IMR-90 (cell line): Measurements from ENCODE around the gene MICAL3. TPM values are rescaled to one million over a fixed set of nuclear protein-coding genes. Genes with fewer than 3 reads are reported as not detected.

Experiments used
- ATAC-seq: fragments of 200-7000 bp; cut with Tn5 transposase; 2 replicates; pipeline ENCODE4 v1.9.1; 2020; ENCODE audit warnings: low read depth, mild to moderate bottlenecking, moderate library complexity
- BruUV-seq: library from RNA; stranded (reverse); fragments of 400-500 nt; replicated peaks from 2 replicates; lab custom pipeline; 2021; lab: Mats Ljungman, UMichigan
- CTCF ChIA-PET: fragments of 300-600 bp; formaldehyde crosslinking; extraction: SDS; loops from one replicate; lab custom pipeline; 2021; ENCODE audit warnings: antibody characterized with exemption; lab: Yijun Ruan, JAX
- POLR2A ChIA-PET: fragments of 300-600 bp; sonication (Branson Sonifier 250); formaldehyde crosslinking; loops from one replicate; lab custom pipeline; 2022; ENCODE audit warnings: antibody characterized with exemption; ENCODE audit not compliant: unreplicated experiment; lab: Charles Lee
- DNase-seq: peaks from one replicate; pipeline ENCODE4 v3.0.0; 2013
- H2AFZ ChIP-seq: replicated peaks from 2 replicates; pipeline ENCODE3; 2013; ENCODE audit warnings: low read length, mild to moderate bottlenecking; ENCODE audit not compliant: poor library complexity
- H2AK5ac ChIP-seq: 2 replicates; pipeline ENCODE4 v1.6.1; 2013; ENCODE audit warnings: low read depth, low read length, inconsistent platforms
- H2AK9ac ChIP-seq: replicated peaks from 2 replicates; pipeline ENCODE3; 2013; ENCODE audit warnings: mild to moderate bottlenecking, low read depth, low read length, moderate library complexity; ENCODE audit not compliant: poor library complexity
- H2BK120ac ChIP-seq: 2 replicates; pipeline ENCODE4 v1.6.1; 2013; ENCODE audit warnings: low read depth, low read length, inconsistent platforms
- H2BK15ac ChIP-seq: 3 replicates; pipeline ENCODE4 v1.6.1; 2013; ENCODE audit warnings: low read depth, low read length, inconsistent platforms
- H2BK20ac ChIP-seq: 2 replicates; pipeline ENCODE4 v1.6.1; 2013; ENCODE audit warnings: low read depth, mild to moderate bottlenecking, inconsistent platforms, low read length, moderate library complexity
- H2BK5ac ChIP-seq: 2 replicates; pipeline ENCODE4 v1.6.1; 2013; ENCODE audit warnings: mild to moderate bottlenecking, low read depth, low read length, inconsistent platforms; ENCODE audit not compliant: poor library complexity, severe bottlenecking
- H3K14ac ChIP-seq: replicated peaks from 2 replicates; pipeline ENCODE4 v1.6.1; 2013; ENCODE audit warnings: low read depth, low read length, inconsistent platforms
- H3K18ac ChIP-seq: 2 replicates; pipeline ENCODE4 v1.6.1; 2013; ENCODE audit warnings: low read depth, low read length, control low read depth
- H3K23ac ChIP-seq: 2 replicates; pipeline ENCODE4 v1.6.1; 2013; ENCODE audit warnings: low read depth, low read length, inconsistent platforms
- H3K27ac ChIP-seq: 2 replicates; pipeline ENCODE4 v1.5.1; 2013; ENCODE audit warnings: mild to moderate bottlenecking, control low read depth, low read length; ENCODE audit not compliant: insufficient read depth
- H3K27me3 ChIP-seq: 2 replicates; pipeline ENCODE4 v1.6.1; 2013; ENCODE audit warnings: low read length; ENCODE audit not compliant: control insufficient read depth, insufficient read depth
- H3K36me3 ChIP-seq: 2 replicates; pipeline ENCODE4 v1.6.1; 2013; ENCODE audit warnings: low read length, mixed read lengths; ENCODE audit not compliant: control insufficient read depth, insufficient read depth
- H3K4ac ChIP-seq: 2 replicates; pipeline ENCODE4 v1.6.1; 2013; ENCODE audit warnings: low read depth, low read length, inconsistent platforms
- H3K4me1 ChIP-seq: 2 replicates; pipeline ENCODE4 v1.6.1; 2013; ENCODE audit warnings: low read length, mixed read lengths; ENCODE audit not compliant: control insufficient read depth, insufficient read depth
- H3K4me2 ChIP-seq: 2 replicates; pipeline ENCODE4 v1.6.1; 2013; ENCODE audit warnings: low read depth, mild to moderate bottlenecking, control low read depth, low read length, moderate library complexity
- H3K4me3 ChIP-seq: 2 replicates; pipeline ENCODE4 v1.5.1; 2013; ENCODE audit warnings: low read depth, mild to moderate bottlenecking, control low read depth, low read length, moderate library complexity; ENCODE audit not compliant: insufficient read depth
- H3K56ac ChIP-seq: 2 replicates; pipeline ENCODE4 v1.6.1; 2013; ENCODE audit warnings: low read length, inconsistent platforms; ENCODE audit not compliant: insufficient read depth; ENCODE audit errors: extremely low read depth
- H3K79me1 ChIP-seq, 2 experiments: 2 replicates each; pipeline ENCODE4 v1.6.1; 2013; ENCODE audit warnings: low read length in 2 of 2, inconsistent platforms in 1 of 2, low read depth in 1 of 2
- H3K9ac ChIP-seq: 2 replicates; pipeline ENCODE4 v1.6.1; 2013; ENCODE audit warnings: low read depth, low read length, control low read depth
- H3K9me1 ChIP-seq: 2 replicates; pipeline ENCODE4 v1.6.1; 2013; ENCODE audit warnings: low read length, inconsistent platforms; ENCODE audit not compliant: insufficient read depth
- H3K9me3 ChIP-seq: 2 replicates; pipeline ENCODE4 v1.6.1; 2013; ENCODE audit warnings: low read length; ENCODE audit not compliant: control insufficient read depth, insufficient read depth
- H4K20me1 ChIP-seq: 2 replicates; pipeline ENCODE4 v1.6.1; 2013; ENCODE audit warnings: low read length, inconsistent platforms; ENCODE audit not compliant: insufficient read depth
- H4K5ac ChIP-seq: 2 replicates; pipeline ENCODE4 v1.6.1; 2013; ENCODE audit warnings: mild to moderate bottlenecking, low read depth, low read length, control low read depth
- H4K8ac ChIP-seq, 2 experiments: 2 replicates each; pipeline ENCODE4 v1.6.1; 2013; ENCODE audit warnings: low read depth in 2 of 2, low read length in 2 of 2, control low read depth in 1 of 2, inconsistent platforms in 1 of 2
- H4K91ac ChIP-seq: 2 replicates; pipeline ENCODE4 v1.6.1; 2013; ENCODE audit warnings: low read depth, low read length, inconsistent platforms; ENCODE audit not compliant: insufficient read depth
- CEBPB ChIP-seq: IDR thresholded peaks from 2 replicates; pipeline ENCODE4 v1.6.1; 2012; ENCODE audit warnings: low read depth, low read length, improper control_type of control experiment
- MAFK ChIP-seq: IDR thresholded peaks from 2 replicates; pipeline ENCODE4 v1.6.1; 2012; ENCODE audit warnings: low read depth, low read length, improper control_type of control experiment
- MAZ ChIP-seq: IDR thresholded peaks from 2 replicates; pipeline ENCODE4 v1.6.1; 2012; ENCODE audit warnings: low read depth, mild to moderate bottlenecking, low read length, improper control_type of control experiment, moderate library complexity, borderline replicate concordance
- POLR2A ChIP-seq: IDR thresholded peaks from 2 replicates; pipeline ENCODE4 v1.6.1; 2012; ENCODE audit warnings: mild to moderate bottlenecking, low read depth, low read length
- RAD21 ChIP-seq: IDR thresholded peaks from 2 replicates; pipeline ENCODE4 v1.6.1; 2012; ENCODE audit warnings: low read length, improper control_type of control experiment
- RCOR1 ChIP-seq: IDR thresholded peaks from 2 replicates; pipeline ENCODE4 v1.6.1; 2012; ENCODE audit warnings: mild to moderate bottlenecking, low read length, improper control_type of control experiment; ENCODE audit not compliant: insufficient replicate concordance
- SMC3 ChIP-seq: fragments of 150-350 bp; IDR thresholded peaks from 2 replicates; pipeline ENCODE4 v1.6.1; 2016; ENCODE audit warnings: low read depth, mild to moderate bottlenecking, antibody characterized with exemption, low read length, moderate library complexity
- USF2 ChIP-seq: fragments of 150-350 bp; IDR thresholded peaks from 2 replicates; pipeline ENCODE4 v1.6.1; 2017; ENCODE audit warnings: mild to moderate bottlenecking, antibody characterized with exemption, low read length, low read depth
- WGBS, 2 experiments: methylation state at CpG; one replicate each; pipeline versions ENCODE4 v1.1.5 to v1.1.7; 2013; ENCODE audit warnings: missing lambda C conversion rate in 2 of 2; ENCODE audit not compliant: insufficient read length in 1 of 2; ENCODE audit errors: extremely low coverage in 2 of 2; 5-methylcytosine and 5-hydroxymethylcytosine counted together
- dilution Hi-C: fragments of 300-500 bp; cut with HindIII; formaldehyde crosslinking; loops from one replicate; pipeline ENCODE4 v1.14.3; 2018; ENCODE audit warnings: low sequenced_read_pairs; ENCODE audit not compliant: unreplicated experiment
- in situ Hi-C: fragments of 300-500 bp; cut with MboI; formaldehyde crosslinking; loops from 3 replicates; pipeline ENCODE4 v1.14.3; 2019; ENCODE audit warnings: low sequenced_read_pairs, inconsistent platforms, mixed read lengths
- intact Hi-C: fragments of 100-400 bp; cut with micrococcal nuclease; formaldehyde crosslinking; loops from 2 replicates; pipeline ENCODE4 v1.10.0; 2022
- polyA plus RNA-seq, 3 experiments: library from polyadenylated mRNA; depleted of rRNA; stranded (reverse); fragments of >200 nt; gene quantifications; 2 replicates each; pipeline ENCODE4 v1.2.3, GENCODE V29; 2012; ENCODE audit warnings: low replicate concordance in 1 of 3
- total RNA-seq: library from RNA; depleted of rRNA; stranded (reverse); fragments of >200 nt; gene quantifications from 2 replicates; pipeline ENCODE4 v1.2.3, GENCODE V29; 2012

Gene MICAL3
- total and polyA plus RNA-seq, 2 of the 4 experiments (the other 2 are of a cell fraction): 17.6 to 26.8 TPM

GRCh38 chr22:18012531-18012930 is 11.8 kb downstream of the MICAL3 start:
- Histone ChIP-seq H3K27ac (no peak overlapping the region), H4K8ac (no peak overlapping the region), H3K4ac (no peak overlapping the region), H3K14ac (no peak overlapping the region), H2BK5ac (no peak overlapping the region), H3K18ac (no peak overlapping the region), H4K91ac (no peak overlapping the region), H3K9ac (no peak overlapping the region), H3K4me3 (no peak overlapping the region), H3K4me1 (peaks cover 3% of the 10 kb centered on the region), H2AK9ac (no peak overlapping the region), H3K23ac (no peak overlapping the region), H3K9me3 (no peaks in the 10 kb centered on the region), H2BK15ac (no peak overlapping the region), H2BK20ac (no peak overlapping the region), H3K27me3 (no peaks in the 10 kb centered on the region), H4K20me1 (no peaks in the 10 kb centered on the region), H3K56ac (no peak overlapping the region), H2AFZ (peak overlapping the region; percentile 1), H2BK120ac (no peak overlapping the region), H3K36me3 (no peaks in the 10 kb centered on the region), H3K9me1 (peaks cover 5% of the 10 kb centered on the region), H3K79me1 (no peaks in the 10 kb centered on the region), H2AK5ac (no peak overlapping the region), H3K4me2 (no peak overlapping the region), H4K5ac (no peak overlapping the region)
- BruUV-seq: no TSS peak
- CTCF ChIA-PET: interaction anchor here (0.7 to 0.8 kb wide), 2 partner anchors 13 kb away, joined by 3 read pairs; no protein-coding TSS in a partner anchor
- dilution Hi-C loops (no loop called here), intact Hi-C loops (no loop called here), in situ Hi-C loops (no loop called here)
- DNase-seq: peak; percentile 62
- TF ChIP-seq USF2: no peak
- TF ChIP-seq MAZ: no peak
- TF ChIP-seq RAD21: no peak
- TF ChIP-seq POLR2A: no peak
- peak; percentile 86 for TF ChIP-seq MAFK
- TF ChIP-seq SMC3: no peak
- no peak for TF ChIP-seq RCOR1
- TF ChIP-seq CEBPB: no peak
- WGBS, 2 experiments: no CpG with 5 or more reads among the region's 5 CpGs
- peak; percentile 40 for ATAC-seq
- POLR2A ChIA-PET: no interaction called here
